ENCODE measurements around the gene RFXAP. TPM values are rescaled to one million over a fixed set of nuclear protein-coding genes. Genes with fewer than 3 reads are reported as not detected.

The RFXAP gene
- total RNA-seq, 2 experiments from 2014 or later: 16.5 to 17.6 TPM

GRCh38 chr13:36862002-36862685, 43.1 kb downstream of the RFXAP start:
- Mint-ChIP-seq H3K27ac (no peak overlapping the region), H3K4me1 (peaks cover 11% of the 10 kb centered on the region), H3K4me3 (peak overlapping the region; percentile 11), H3K9me3 (no peaks in the 10 kb centered on the region), H3K27me3 (peaks cover 38% of the 10 kb centered on the region), H3K36me3 (no peaks in the 10 kb centered on the region)
- POLR2A ChIA-PET: no interaction called here
- DNase-seq (no peak), ATAC-seq (ENCODE audit: low read depth) (peak; percentile 42)

- no peak overlapping the region for H3K27ac Mint-ChIP-seq
- peaks cover 43% of the 10 kb centered on the region for H3K27me3 Mint-ChIP-seq
- H3K9me3 Mint-ChIP-seq: no peaks in the 10 kb centered on the region
- H3K4me3 Mint-ChIP-seq: peak overlapping the region; percentile 55
- H3K4me1 Mint-ChIP-seq: peaks cover 11% of the 10 kb centered on the region
- POLR2A ChIA-PET: no interaction called here
- ATAC-seq (ENCODE audit: low read depth) (no peak), DNase-seq (no peak)
- no peaks in the 10 kb centered on the region for H3K36me3 Mint-ChIP-seq
Observed at GRCh38 chr13:36862722-36863121, 43.7 kb downstream of the RFXAP start.

- Mint-ChIP-seq H3K9me3 (no peaks in the 10 kb centered on the region), H3K27ac (no peak overlapping the region), H3K27me3 (peaks cover 42% of the 10 kb centered on the region), H3K36me3 (no peaks in the 10 kb centered on the region), H3K4me3 (no peak overlapping the region), H3K4me1 (peaks cover 11% of the 10 kb centered on the region)
- DNase-seq (no peak), ATAC-seq (ENCODE audit: low read depth) (no peak)
- POLR2A ChIA-PET: no interaction called here
Observed at GRCh38 chr13:36865265-36865664, 46.2 kb downstream of the RFXAP start.

- ATAC-seq (ENCODE audit: low read depth): no peak
- DNase-seq: no peak
- Mint-ChIP-seq H3K9me3 (no peaks in the 10 kb centered on the region), H3K27ac (no peak overlapping the region), H3K4me1 (peaks cover 11% of the 10 kb centered on the region), H3K4me3 (no peak overlapping the region), H3K36me3 (no peaks in the 10 kb centered on the region), H3K27me3 (peaks cover 42% of the 10 kb centered on the region)
- POLR2A ChIA-PET: no interaction called here
Observed at GRCh38 chr13:36866232-36866631, 47.2 kb downstream of the RFXAP start.

- Mint-ChIP-seq H3K9me3 (no peaks in the 10 kb centered on the region), H3K27me3 (peaks cover 29% of the 10 kb centered on the region), H3K4me1 (peaks cover 3% of the 10 kb centered on the region), H3K36me3 (no peaks in the 10 kb centered on the region), H3K27ac (no peak overlapping the region), H3K4me3 (no peak overlapping the region)
- no peak for DNase-seq
- ATAC-seq (ENCODE audit: low read depth): no peak
- POLR2A ChIA-PET: no interaction called here
Observed at GRCh38 chr13:36870050-36870692, 51.1 kb downstream of the RFXAP start.

GRCh38 chr13:36872621-36873020, 53.6 kb downstream of the RFXAP start:
- no peaks in the 10 kb centered on the region for H3K36me3 Mint-ChIP-seq
- no peak for ATAC-seq (ENCODE audit: low read depth)
- peaks cover 3% of the 10 kb centered on the region for H3K4me1 Mint-ChIP-seq
- no peaks in the 10 kb centered on the region for H3K9me3 Mint-ChIP-seq
- POLR2A ChIA-PET: no interaction called here
- DNase-seq: no peak
- H3K4me3 Mint-ChIP-seq: no peak overlapping the region
- no peak overlapping the region for H3K27ac Mint-ChIP-seq
- peaks cover 18% of the 10 kb centered on the region for H3K27me3 Mint-ChIP-seq

- DNase-seq (no peak), ATAC-seq (ENCODE audit: low read depth) (no peak)
- H3K27me3 Mint-ChIP-seq: peaks cover 19% of the 10 kb centered on the region
- POLR2A ChIA-PET: no interaction called here
- H3K27ac Mint-ChIP-seq: no peak overlapping the region
- no peak overlapping the region for H3K4me3 Mint-ChIP-seq
- H3K4me1 Mint-ChIP-seq: peaks cover 3% of the 10 kb centered on the region
- H3K9me3 Mint-ChIP-seq: no peaks in the 10 kb centered on the region
- H3K36me3 Mint-ChIP-seq: no peaks in the 10 kb centered on the region
Observed at GRCh38 chr13:36875431-36875830, 56.4 kb downstream of the RFXAP start.

- Mint-ChIP-seq H3K27me3 (peaks cover 20% of the 10 kb centered on the region), H3K4me3 (no peak overlapping the region), H3K4me1 (peaks cover 3% of the 10 kb centered on the region), H3K36me3 (no peaks in the 10 kb centered on the region), H3K27ac (no peak overlapping the region), H3K9me3 (no peaks in the 10 kb centered on the region)
- POLR2A ChIA-PET: no interaction called here
- DNase-seq (no peak), ATAC-seq (ENCODE audit: low read depth) (no peak)
Observed at GRCh38 chr13:36875961-36876360, 56.9 kb downstream of the RFXAP start.

Other genes with a start within 250 kb of the RFXAP start
- not detected for gene SERTM1, start 145.2 kb upstream of the RFXAP start, total RNA-seq
- gene SMAD9, start 101.0 kb downstream of the RFXAP start, total RNA-seq: not detected
- gene ALG5, start 180.1 kb downstream of the RFXAP start, total RNA-seq: 10 to 100 TPM; 22.5 to 27.2 TPM
- 100 to 1,000 TPM in 1 of 2 experiments, 10 to 100 TPM in 1; 98.8 to 105 TPM for gene EXOSC8, start 181.6 kb downstream of the RFXAP start, total RNA-seq
- gene SUPT20H, start 240.5 kb downstream of the RFXAP start, total RNA-seq: 10 to 100 TPM; 79.6 to 88.4 TPM